PC-3 (cell line): ENCODE measurements around the gene TAS2R42.

Experiments used
- CTCF ChIP-seq: fragments of 300-600 bp; sonication (generic); conservative IDR thresholded peaks from 2 replicates; pipeline ENCODE4 v1.5.1; 2017; ENCODE audit warnings: antibody characterized with exemption, low read depth, mild to moderate bottlenecking, low read length
- EZH2 ChIP-seq: fragments of 300-600 bp; sonication (generic); IDR thresholded peaks from one replicate; pipeline ENCODE4 v1.6.1; 2017; ENCODE audit warnings: antibody characterized with exemption, mild to moderate bottlenecking, low read length; ENCODE audit not compliant: unreplicated experiment
- EZH2phosphoT487 ChIP-seq: fragments of 300-600 bp; sonication (generic); IDR thresholded peaks from 2 replicates; pipeline ENCODE4 v1.6.1; 2018; ENCODE audit warnings: mild to moderate bottlenecking, antibody characterized with exemption, low read length, borderline replicate concordance

GRCh38 chr12:11174022-11174421 is 12.7 kb downstream of the TAS2R42 start:
- no peak for TF ChIP-seq CTCF
- TF ChIP-seq EZH2 = no peak
- TF ChIP-seq EZH2phosphoT487 = no peak
